HG03558 (cell line): ENCODE data around the gene AHRR.
"Not testable (repeated sequence)": the region's sequence is repeated elsewhere in the genome, so short reads cannot be mapped to it uniquely, and the experiment has no call there.

Source experiments
- ATAC-seq: cut with Tn5 transposase; IDR thresholded peaks from one replicate; pipeline ENCODE4 v1.9.1; 2021; ENCODE audit warnings: moderate number of reproducible peaks; ENCODE audit not compliant: unreplicated experiment; ENCODE audit errors: extremely low read depth

AHRR gene

GRCh38 chr5:305050-305449 is 16.5 kb upstream of the AHRR start:
- no peak for ATAC-seq

GRCh38 chr5:305459-305858 is 16.1 kb upstream of the AHRR start:
- ATAC-seq, result no peak

- ATAC-seq, result no peak
Observed at GRCh38 chr5:306011-306805, 15.3 kb upstream of the AHRR start.

- no peak for ATAC-seq
Observed at GRCh38 chr5:307306-307705, 14.2 kb upstream of the AHRR start.

- ATAC-seq, result no peak
Observed at GRCh38 chr5:307794-308579, 13.5 kb upstream of the AHRR start.

DNA sequence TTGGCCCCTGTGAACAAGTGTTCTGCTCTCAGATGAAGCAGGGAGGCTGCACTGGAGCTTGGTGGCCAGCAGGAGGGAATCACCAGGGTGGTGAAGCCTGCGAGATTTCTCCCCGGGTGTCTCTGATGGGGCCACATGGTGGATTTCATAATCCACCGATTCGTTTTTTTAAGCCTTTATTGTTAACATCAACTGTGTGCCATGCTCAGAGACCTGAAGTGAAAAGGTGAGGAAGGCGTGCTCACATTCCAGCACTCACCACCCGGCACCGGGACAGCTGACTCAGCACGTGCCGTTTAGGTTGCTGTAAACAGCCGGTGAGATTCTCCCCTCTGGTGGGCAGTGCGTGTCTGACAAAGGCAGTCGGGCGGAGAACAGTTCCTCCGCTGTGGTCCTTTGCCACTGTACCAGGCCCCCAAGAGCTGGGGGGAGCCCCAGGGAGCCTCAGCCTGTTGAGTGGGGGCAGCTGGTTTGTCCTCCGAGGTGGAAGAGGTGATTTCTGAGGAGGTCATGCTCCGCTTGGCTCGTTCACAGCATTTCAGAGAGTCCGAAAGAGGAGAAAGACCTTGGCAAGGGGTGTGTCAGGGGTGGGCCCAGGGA is 12.7 kb upstream of the AHRR start:
- ATAC-seq, result no peak

GRCh38 chr5:309831-310230 is 11.7 kb upstream of the AHRR start:
- not testable (repeated sequence) for ATAC-seq

DNA sequence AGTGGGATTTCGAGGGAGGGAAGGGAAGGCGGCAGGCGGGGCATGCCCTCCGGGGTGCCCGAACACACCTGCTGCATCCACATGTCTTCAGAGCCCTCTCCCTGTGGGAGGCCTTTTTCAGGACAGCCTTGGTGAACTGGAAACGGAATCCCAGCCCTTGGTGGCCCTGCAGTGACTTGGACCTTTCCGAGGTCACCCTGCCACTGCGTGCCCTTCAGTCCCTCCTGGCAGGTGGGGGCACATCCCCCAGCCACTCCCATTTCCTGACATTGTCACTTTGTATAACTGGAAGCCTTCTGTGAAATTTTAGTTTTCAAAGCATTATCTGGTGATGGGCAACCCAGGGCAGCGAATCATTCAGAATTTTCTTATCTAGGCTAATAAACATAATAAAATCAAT is 11.0 kb upstream of the AHRR start:
- no peak for ATAC-seq

- ATAC-seq, result no peak
Observed at GRCh38 chr5:310941-311434, 10.5 kb upstream of the AHRR start.

GRCh38 chr5:311963-312362 is 9.6 kb upstream of the AHRR start:
- ATAC-seq, result no peak

GRCh38 chr5:312845-313244 is 8.7 kb upstream of the AHRR start:
- ATAC-seq, result no peak

GRCh38 chr5:313265-313664 is 8.2 kb upstream of the AHRR start:
- ATAC-seq, result no peak

GRCh38 chr5:313806-314376 is 7.6 kb upstream of the AHRR start:
- ATAC-seq, result no peak

DNA sequence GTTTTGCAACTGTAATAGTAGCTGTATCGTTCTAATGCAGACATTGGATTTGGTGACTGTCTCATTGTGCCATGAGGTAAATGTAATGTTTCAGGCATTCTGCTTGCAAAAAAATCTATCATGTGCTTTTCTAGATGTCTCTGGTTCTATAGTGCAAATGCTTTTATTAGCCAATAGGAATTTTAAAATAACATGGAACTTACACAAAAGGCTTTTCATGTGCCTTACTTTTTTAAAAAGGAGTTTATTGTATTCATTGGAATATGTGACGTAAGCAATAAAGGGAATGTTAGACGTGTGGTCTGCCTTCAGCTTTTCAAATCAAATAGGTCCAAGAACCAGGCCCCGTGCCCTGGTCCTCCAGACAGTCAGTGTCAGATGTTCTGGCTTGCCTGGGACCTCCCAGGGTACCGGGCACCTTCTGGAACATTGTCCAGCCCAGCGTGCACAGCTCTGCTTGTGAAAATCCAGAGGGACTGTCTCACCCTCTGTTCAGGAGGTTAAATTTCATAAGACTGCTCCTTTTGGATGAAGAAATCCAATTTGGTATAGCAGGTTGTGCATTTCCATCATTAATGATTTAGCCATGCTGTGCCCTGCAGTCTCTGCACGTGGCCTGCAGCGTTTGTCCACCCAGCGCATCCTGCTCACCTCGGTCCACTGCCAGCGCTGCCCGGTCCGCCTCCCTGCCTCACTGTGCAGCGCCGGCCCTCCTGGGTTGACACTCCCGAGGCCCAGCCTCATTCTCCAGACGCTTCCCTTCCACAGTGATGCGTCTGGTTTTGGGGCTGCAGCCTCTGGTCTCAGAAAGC is 6.6 kb upstream of the AHRR start:
- no peak for ATAC-seq

- ATAC-seq, result no peak
Observed at GRCh38 chr5:315488-316209, 5.9 kb upstream of the AHRR start.

- ATAC-seq, result no peak
Observed at GRCh38 chr5:316210-317085, 5.1 kb upstream of the AHRR start.

DNA sequence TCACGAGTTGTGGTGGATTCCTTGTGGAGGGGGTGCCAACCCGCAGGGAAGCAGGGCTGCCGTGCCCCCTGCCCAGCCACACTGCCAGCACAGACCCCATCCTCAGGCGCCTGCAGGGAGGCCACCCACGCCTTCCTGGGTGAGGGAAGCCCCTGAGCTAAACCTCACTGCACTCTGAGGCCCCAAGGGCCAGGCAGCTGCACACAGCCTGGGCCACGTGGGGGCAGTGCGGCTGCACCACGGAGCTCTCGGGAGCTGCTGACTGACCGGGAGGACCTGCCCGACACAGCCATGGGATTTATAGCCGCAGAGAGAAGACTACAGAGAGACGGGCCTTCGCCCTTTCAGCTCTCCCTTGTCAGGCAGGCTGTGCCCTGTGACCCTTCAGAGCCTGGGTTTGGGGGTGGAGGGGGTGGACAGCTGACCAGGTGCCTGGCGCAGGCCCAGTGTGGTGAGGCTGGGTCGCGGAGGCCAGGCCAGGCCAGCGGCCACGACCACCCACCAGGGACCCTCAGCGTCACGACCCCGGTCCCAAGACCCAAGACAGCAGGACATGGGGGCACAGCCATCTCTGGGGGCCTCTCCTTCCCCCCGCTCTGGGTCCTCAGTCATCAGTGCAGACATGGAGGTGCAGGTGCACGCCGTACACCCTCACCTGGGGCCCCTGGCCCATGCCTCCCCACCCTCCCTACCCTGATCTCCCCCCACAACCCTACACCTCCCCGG is 4.3 kb upstream of the AHRR start:
- peak; percentile 51 for ATAC-seq
